ENCODE measurements around the gene NBL1.
"Not testable (repeated sequence)": the region's sequence is repeated elsewhere in the genome, so short reads cannot be mapped to it uniquely, and the experiment has no call there.

NBL1 gene

GRCh38 chr1:19623523-19623922, 20.6 kb upstream of the NBL1 start:
- no peak overlapping the region for H3K27ac ChIP-seq
- TF ChIP-seq CTCF (conservative IDR thresholded peaks at IDR 0.05) = no peak

GRCh38 chr1:19625291-19625937, 18.7 kb upstream of the NBL1 start:
- TF ChIP-seq CTCF (conservative IDR thresholded peaks at IDR 0.05) = no peak
- H3K27ac ChIP-seq = no peak overlapping the region

GRCh38 chr1:19628879-19629278, 15.2 kb upstream of the NBL1 start:
- H3K27ac ChIP-seq = no peak overlapping the region

GRCh38 chr1:19629357-19629756, 14.8 kb upstream of the NBL1 start:
- H3K27ac ChIP-seq = no peak overlapping the region
- TF ChIP-seq CTCF (conservative IDR thresholded peaks at IDR 0.05) = no peak

More at GRCh38 chr1:19628879-19629278, 15.2 kb upstream of the NBL1 start:
- TF ChIP-seq CTCF (conservative IDR thresholded peaks at IDR 0.05) = no peak

- H3K27ac ChIP-seq = peak overlapping the region; percentile 42; the same call in 1 of the 2 replicates
Measured at GRCh38 chr1:19630192-19630591, 13.9 kb upstream of the NBL1 start.

GRCh38 chr1:19630720-19631395, 13.3 kb upstream of the NBL1 start:
- no peak for TF ChIP-seq CTCF (conservative IDR thresholded peaks at IDR 0.05)
- peak overlapping the region; percentile 42 for H3K27ac ChIP-seq

- TF ChIP-seq CTCF (conservative IDR thresholded peaks at IDR 0.05) = no peak
- no peak overlapping the region for H3K27ac ChIP-seq
Measured at GRCh38 chr1:19632211-19632610, 11.9 kb upstream of the NBL1 start.

GRCh38 chr1:19633106-19633505, 11.0 kb upstream of the NBL1 start:
- TF ChIP-seq CTCF (conservative IDR thresholded peaks at IDR 0.05) = no peak
- H3K27ac ChIP-seq = no peak overlapping the region

GRCh38 chr1:19635064-19635463, 9.0 kb upstream of the NBL1 start:
- H3K27ac ChIP-seq = not testable (repeated sequence)
